ENCODE data around the gene KLRC1.
"Not testable (repeated sequence)": the region's sequence is repeated elsewhere in the genome, so short reads cannot be mapped to it uniquely, and the experiment has no call there.

The KLRC1 gene

DNA sequence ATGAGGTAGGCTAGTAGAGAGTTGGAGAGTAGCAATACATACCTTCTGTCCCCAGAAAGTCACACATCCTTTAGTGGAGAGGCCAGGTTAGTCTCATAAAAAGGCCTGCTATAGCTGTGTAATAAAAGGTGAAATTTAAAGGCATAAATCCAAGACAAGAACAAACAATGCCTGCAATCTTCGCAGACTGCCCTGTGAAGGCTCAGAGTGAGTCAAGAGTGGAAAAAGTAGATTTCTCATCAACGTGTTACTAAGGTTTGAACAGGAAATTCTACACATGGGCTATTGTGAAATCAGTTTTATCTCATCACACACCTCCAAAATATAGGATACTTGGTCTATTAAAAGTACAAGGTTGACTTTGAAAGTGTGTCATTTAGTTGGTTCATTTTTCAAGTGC, at the start of gene KLRC1:
KLRC1 (minus strand) TSS at position 222 of the 400 bp plus-strand sequence. CDS start 2,221 bp downstream, outside the sequence.
- no peak for DNase-seq

DNA sequence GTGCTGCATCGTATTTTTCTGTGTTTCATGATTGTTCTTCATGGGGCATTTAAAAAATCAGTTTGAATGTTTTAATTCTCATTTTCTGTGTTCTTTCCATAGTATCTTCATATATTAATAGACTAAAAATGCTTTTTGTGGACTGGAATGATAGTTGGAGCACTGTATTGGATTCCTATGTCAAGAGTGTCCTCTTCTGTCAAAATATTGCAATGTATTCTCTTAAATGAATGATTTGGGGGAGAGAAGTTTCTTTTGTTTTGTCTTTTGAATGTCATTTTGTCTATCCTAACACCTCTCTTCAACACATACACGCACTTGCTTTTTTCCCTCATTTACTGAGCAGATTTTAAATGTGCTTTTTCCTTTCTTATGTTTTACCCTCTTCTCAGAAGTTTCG, 47.9 kb upstream of the KLRC1 start:
- no peak for DNase-seq

GRCh38 chr12:10498042-10498441, 44.9 kb upstream of the KLRC1 start:
- no peak for DNase-seq

DNA sequence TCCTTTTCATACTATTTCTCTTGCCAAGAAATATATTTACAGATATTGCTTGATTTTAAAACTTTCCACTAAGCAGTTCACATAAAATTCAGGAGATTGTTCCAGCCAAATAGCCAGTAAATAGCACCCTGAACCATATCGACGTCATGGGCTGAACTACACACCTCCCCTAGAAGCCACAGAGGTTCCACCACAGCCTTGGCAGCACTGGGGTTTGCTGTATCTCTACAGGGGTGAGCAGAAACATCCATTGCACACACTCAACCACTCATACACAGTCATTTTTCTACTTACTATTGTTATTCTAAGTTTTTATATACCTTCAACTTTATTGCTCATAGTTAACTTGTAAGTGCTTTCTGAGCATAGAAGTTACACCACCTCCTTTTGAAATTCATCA, 44.4 kb upstream of the KLRC1 start:
- no peak for DNase-seq

- no peak for DNase-seq
Observed at GRCh38 chr12:10491766-10492165, 38.6 kb upstream of the KLRC1 start.

- not testable (repeated sequence) for DNase-seq
Observed at GRCh38 chr12:10487328-10487727, 34.2 kb upstream of the KLRC1 start.

DNA sequence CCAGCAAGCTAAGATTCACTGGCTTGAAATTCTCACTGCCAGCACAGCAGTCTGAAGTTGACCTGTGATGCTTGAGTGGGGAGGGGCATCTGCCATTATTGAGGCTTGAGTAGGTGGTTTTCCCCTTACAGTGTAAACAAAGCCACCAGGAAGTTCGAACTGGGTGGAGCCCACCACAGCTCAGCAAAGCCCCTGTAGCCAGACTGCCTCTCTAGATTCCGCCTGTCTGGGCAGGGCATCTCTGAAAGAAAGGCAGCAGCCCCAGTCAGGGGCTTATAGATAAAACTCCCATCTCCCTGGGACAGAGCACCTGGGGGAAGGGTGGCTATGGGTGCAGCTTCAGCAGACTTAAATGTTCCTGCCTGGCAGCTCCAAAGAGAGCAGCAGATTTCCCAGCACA, 28.7 kb upstream of the KLRC1 start:
- not testable (repeated sequence) for DNase-seq

DNA sequence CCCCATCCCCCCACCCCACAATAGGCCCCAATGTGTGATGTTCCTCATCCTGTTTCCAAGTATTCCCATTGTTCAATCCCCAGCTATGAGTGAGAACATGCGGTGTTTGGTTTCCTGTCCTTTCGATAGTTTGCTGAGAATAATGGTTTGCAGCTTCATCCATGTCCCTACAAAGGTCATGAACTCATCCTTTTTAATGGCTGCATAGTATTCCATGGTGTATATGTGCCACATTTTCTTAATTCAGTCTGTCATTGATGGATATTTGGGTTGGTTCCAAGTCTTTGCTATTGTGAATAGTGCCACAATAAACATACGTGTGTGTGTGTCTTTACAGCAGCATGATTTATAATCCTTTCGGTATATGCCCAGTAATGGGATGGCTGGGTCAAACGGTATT, 19.6 kb upstream of the KLRC1 start:
- DNase-seq = not testable (repeated sequence)

DNA sequence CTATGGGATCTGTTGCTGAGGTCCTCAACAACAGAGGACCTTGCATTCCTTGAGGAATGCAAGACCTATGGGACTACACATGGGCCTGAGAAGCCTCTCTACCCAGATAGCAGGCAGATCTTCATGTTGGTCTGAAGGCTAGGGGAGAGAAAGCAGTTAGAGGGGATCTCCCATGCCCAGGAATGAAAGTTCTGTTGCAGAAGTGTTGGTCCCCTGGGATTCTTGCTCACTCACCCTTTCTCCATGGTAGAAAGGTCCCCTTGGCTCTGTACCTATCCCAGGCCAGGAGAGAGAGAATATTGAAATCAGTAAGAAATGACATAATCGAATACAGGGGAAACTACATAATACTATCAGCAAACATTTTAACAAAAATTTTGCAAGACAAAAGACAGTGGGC, 16.5 kb upstream of the KLRC1 start:
- no peak for DNase-seq

GRCh38 chr12:10466311-10466710, 13.1 kb upstream of the KLRC1 start:
- no peak for DNase-seq

GRCh38 chr12:10457760-10458159, 4.6 kb upstream of the KLRC1 start:
- DNase-seq = no peak

- no peak for DNase-seq
Observed at GRCh38 chr12:10456856-10457255, 3.7 kb upstream of the KLRC1 start.

GRCh38 chr12:10455766-10456165, 2.6 kb upstream of the KLRC1 start:
- DNase-seq = no peak

DNA sequence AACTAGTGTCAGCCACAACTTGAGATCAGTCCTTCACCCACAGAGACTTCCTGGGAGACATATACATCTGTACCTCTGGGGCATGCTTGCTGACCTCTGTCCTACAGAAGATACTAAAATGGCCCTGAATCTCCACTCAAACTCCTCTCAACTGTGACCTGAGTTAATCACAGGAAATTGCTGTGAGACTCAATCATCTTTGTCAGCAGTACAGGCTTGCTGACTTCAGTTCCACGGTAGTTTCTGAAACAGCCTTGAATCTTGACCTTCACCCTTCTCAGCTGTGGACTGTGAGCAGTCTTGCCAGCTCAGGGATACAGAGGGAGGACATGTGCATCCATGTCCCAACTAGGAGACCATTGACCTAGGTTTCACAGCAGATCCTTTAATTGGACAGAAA, 1.4 kb upstream of the KLRC1 start:
- DNase-seq = no peak

- DNase-seq = no peak
Observed at GRCh38 chr12:10448236-10448635, 4.9 kb downstream of the KLRC1 start.

- DNase-seq = not testable (repeated sequence)
Observed at GRCh38 chr12:10446052-10446451, 7.1 kb downstream of the KLRC1 start.

GRCh38 chr12:10441144-10441543, 12.0 kb downstream of the KLRC1 start:
- not testable (repeated sequence) for DNase-seq

GRCh38 chr12:10439608-10440274, 13.4 kb downstream of the KLRC1 start:
- not testable (repeated sequence) for DNase-seq

- not testable (repeated sequence) for DNase-seq
Observed at GRCh38 chr12:10437601-10438000, 15.6 kb downstream of the KLRC1 start.

GRCh38 chr12:10435816-10436215, 17.4 kb downstream of the KLRC1 start, which contains the start of gene KLRC2:
TSS of gene KLRC2 (minus strand) at chr12:10436010. CDS start at chr12:10435986, 24 bp downstream.
- DNase-seq = not testable (repeated sequence)

GRCh38 chr12:10430623-10431022, 22.6 kb downstream of the KLRC1 start:
- DNase-seq = not testable (repeated sequence)

DNA sequence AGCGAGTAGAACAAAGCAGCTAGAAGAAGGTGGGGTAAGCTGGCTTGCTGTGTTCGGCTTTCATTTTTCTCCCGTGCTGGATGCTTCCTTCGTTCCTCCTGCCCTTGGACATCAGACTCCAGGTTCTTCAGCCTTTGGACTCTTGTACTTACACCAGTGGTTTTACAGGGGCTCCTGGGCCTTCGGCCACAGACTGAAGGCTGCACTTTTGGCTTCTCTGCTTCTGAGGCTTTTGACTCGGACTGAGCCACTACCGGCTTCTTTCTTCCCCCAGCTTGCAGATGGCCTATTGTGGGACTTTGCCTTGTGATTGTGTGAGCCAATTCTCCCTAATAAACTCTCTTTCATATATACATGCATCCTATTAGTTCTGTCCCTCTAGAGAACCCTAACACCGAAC, 27.2 kb downstream of the KLRC1 start:
- DNase-seq = not testable (repeated sequence)

- not testable (repeated sequence) for DNase-seq
Observed at GRCh38 chr12:10424260-10424899, 28.8 kb downstream of the KLRC1 start.

GRCh38 chr12:10422159-10422558, 31.0 kb downstream of the KLRC1 start:
- DNase-seq = not testable (repeated sequence)

Measured in activated effector memory CD4-positive, alpha-beta T cell treated with Interleukin-2 at 50 U/mL for 16 hours (primary cell).